GM20000 (cell line): ENCODE results near the gene CEP164.

ENCODE experiments used
- DNase-seq: peaks from one replicate; pipeline ENCODE4 v3.0.0; 2012; ENCODE audit warnings: low spot score
- TF ChIP-seq, protein P1 (sequence below): IDR thresholded peaks from 2 replicates; pipeline ENCODE4 v1.5.1; 2012; ENCODE audit warnings: mild to moderate bottlenecking, control low read depth; ENCODE audit errors: extremely low read depth, missing control alignments

The CEP164 gene

DNA sequence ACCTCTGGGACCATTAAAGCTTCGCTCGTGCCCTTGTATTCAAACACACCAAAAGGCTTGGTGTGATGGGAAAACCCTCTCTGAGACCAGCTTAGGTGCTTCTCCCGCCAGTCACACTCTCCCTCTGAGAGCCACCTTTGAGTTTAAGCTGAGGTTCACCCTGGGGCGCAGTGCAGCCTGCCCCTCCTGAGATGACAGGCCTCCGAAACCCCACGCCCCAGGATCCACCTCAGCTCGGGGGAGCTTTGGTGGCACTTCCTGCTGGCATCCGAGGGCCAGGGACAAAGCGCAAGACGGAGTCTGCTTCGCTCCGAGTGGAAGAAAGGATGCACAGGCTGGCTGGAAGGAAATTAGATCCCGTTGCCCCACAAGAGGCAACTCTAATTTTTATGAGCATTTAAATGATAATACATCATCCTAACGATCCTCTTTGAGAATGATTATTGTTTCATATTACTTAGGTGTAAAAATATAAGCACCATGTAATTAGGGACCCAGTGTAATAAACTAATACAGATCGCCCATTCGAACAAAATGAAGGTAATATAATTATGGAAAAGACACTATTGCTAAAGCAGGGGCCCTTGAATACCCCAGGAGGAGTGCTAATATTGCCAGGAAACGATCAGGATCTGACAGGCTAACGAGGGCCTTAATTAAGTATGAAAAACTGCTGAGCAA, 134.7 kb downstream of the CEP164 start:
- TF ChIP-seq, protein P1, sequence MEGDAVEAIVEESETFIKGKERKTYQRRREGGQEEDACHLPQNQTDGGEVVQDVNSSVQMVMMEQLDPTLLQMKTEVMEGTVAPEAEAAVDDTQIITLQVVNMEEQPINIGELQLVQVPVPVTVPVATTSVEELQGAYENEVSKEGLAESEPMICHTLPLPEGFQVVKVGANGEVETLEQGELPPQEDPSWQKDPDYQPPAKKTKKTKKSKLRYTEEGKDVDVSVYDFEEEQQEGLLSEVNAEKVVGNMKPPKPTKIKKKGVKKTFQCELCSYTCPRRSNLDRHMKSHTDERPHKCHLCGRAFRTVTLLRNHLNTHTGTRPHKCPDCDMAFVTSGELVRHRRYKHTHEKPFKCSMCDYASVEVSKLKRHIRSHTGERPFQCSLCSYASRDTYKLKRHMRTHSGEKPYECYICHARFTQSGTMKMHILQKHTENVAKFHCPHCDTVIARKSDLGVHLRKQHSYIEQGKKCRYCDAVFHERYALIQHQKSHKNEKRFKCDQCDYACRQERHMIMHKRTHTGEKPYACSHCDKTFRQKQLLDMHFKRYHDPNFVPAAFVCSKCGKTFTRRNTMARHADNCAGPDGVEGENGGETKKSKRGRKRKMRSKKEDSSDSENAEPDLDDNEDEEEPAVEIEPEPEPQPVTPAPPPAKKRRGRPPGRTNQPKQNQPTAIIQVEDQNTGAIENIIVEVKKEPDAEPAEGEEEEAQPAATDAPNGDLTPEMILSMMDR = no peak
- DNase-seq = no peak

DNA sequence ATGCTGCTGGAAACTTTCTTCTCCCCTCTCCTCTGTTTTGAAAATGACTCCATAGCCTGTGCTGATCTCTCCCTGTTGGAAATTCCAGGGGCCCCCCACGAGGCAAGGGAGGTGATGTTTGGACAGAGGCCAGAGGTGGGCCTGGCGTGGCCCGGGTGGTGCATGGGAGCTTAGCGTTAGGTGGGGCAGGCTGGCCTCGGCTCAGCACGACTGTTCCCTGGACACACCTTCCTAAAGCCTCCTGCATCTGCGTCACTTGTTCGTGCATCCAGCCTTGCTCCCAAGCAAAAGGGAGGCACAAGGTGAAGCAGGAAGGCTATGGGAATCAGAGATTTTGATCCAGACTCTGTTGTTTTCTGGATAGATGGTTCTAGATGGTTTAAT, 135.2 kb downstream of the CEP164 start:
- DNase-seq = no peak

More for the DNA sequence above, 135.2 kb downstream of the CEP164 start:
- TF ChIP-seq, protein P1 = no peak
